Vagina (tissue), 2 donors: Measurements from ENCODE around the gene RAMACL. TPM values are rescaled to one million over a fixed set of nuclear protein-coding genes. Genes with fewer than 3 reads are reported as not detected.

Experiments
- DNase-seq, 2 donors: peaks; one replicate each; pipeline ENCODE4 v3.0.0-alpha.2; 2017; ENCODE audit errors: extremely low spot score in 2 of 2
- H3K27ac ChIP-seq: fragments of 200-600 bp; sonication (generic); one replicate; pipeline ENCODE4 v1.5.1; 2019
- H3K27me3 ChIP-seq: fragments of 200-600 bp; sonication (generic); one replicate; pipeline ENCODE4 v1.5.1; 2019
- H3K36me3 ChIP-seq, 2 donors: fragments of 200-600 bp; sonication (generic); one replicate each; pipeline ENCODE4 v1.5.1; 2017 to 2019
- H3K4me1 ChIP-seq: fragments of 200-600 bp; sonication (generic); one replicate; pipeline ENCODE4 v1.5.1; 2019
- H3K4me3 ChIP-seq, 2 donors: fragments of 200-600 bp; sonication (generic); 1 replicate in 1 of 2; 2 replicates in 1 of 2; pipeline ENCODE4 v1.5.1; 2016 to 2019
- H3K9me3 ChIP-seq: fragments of 200-600 bp; sonication (generic); one replicate; pipeline ENCODE4 v1.5.1; 2019
- CTCF ChIP-seq, 3 experiments: fragments of 450-650 bp in 2 of 3; fragments of 200-600 bp in 1 of 3; sonication (generic) in 1 of 3; IDR thresholded peaks; one replicate each; pipeline ENCODE4 v1.5.1; 2017 to 2019; ENCODE audit warnings: antibody characterized with exemption in 3 of 3, mild to moderate bottlenecking in 2 of 3, moderate library complexity in 2 of 3
- POLR2A ChIP-seq, 2 donors: fragments of 450-650 bp; IDR thresholded peaks; one replicate each; pipeline ENCODE4 v1.6.1; 2017; ENCODE audit warnings: antibody characterized with exemption in 2 of 2, mild to moderate bottlenecking in 2 of 2, moderate library complexity in 2 of 2
- POLR2AphosphoS5 ChIP-seq, 2 donors: sonication (generic); formaldehyde crosslinking; IDR thresholded peaks; one replicate each; pipeline ENCODE4 v1.9.0; 2017; ENCODE audit warnings: antibody characterized with exemption in 2 of 2, mild to moderate bottlenecking in 2 of 2, low read depth in 1 of 2; ENCODE audit not compliant: insufficient read depth in 1 of 2
- intact Hi-C: fragments of 100-400 bp; cut with DNase I; formaldehyde crosslinking; loops from one replicate; pipeline ENCODE4 v1.15.1; 2023
- total RNA-seq: library from RNA; depleted of rRNA; stranded (reverse); fragments of >200 nt; gene quantifications from one replicate; pipeline ENCODE4 v1.2.3, GENCODE V29; 2016

The RAMACL gene
- total RNA-seq, 1 donor from 2014 or later, result 2.2 TPM

DNA sequence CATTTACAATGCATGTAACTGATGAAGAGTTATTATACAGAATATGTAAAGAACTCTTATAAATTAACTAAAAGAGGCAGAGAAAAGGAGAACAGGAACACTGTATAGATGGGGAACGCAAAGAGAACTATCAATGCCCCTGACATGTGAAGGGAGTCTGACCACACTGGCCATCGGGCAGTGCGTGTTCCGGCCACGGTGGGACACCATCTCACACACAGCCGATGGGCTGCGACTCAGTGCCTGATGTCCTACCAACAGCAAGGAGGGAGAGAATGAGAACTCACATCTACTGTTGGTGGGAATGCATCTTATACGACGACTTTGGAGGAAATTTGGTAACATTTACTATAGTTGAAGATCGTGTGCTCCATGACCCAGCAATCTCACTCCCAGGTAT is 15.5 kb upstream of the RAMACL start:
- intact Hi-C loops, result no loop called here
- Histone ChIP-seq H3K4me3 (no peak overlapping the region), H3K36me3 (no peaks in the 10 kb centered on the region), H3K27ac (no peak overlapping the region), H3K27me3 (no peaks in the 10 kb centered on the region), H3K4me1 (peaks cover 19% of the 10 kb centered on the region), H3K9me3 (no peaks in the 10 kb centered on the region)
- DNase-seq, result no peak
- no peak for TF ChIP-seq POLR2A (IDR thresholded peaks at IDR 0.05)
- TF ChIP-seq POLR2AphosphoS5 (IDR thresholded peaks at IDR 0.05; ENCODE audit: insufficient read depth in 1 of 2, low read depth in 1 of 2), result no peak
- TF ChIP-seq CTCF (IDR thresholded peaks at IDR 0.05), result no peak

DNA sequence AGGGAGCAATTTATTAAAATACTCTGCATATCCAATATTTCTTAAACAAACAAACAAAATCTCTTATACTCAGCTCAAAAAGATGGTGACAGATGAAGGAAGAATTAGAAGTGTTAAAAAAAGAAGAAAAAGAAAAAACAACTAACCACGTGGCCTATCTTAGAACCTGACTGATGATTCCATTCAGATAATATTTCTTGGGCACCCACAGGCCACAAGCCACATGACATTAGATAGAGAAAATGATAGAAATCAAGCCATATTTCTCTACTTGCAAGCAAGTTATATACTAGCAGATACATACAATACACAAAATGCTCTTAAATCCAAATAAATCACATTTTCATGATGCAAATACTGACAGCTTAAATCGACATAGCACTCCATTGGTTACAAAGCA is 14.5 kb upstream of the RAMACL start:
- intact Hi-C loops, result no loop called here
- Histone ChIP-seq H3K27ac (no peak overlapping the region), H3K9me3 (no peaks in the 10 kb centered on the region), H3K27me3 (no peaks in the 10 kb centered on the region), H3K4me3 (no peak overlapping the region), H3K4me1 (peaks cover 25% of the 10 kb centered on the region), H3K36me3 (no peaks in the 10 kb centered on the region)
- no peak for DNase-seq
- TF ChIP-seq POLR2A (IDR thresholded peaks at IDR 0.05), result no peak
- TF ChIP-seq POLR2AphosphoS5 (IDR thresholded peaks at IDR 0.05; ENCODE audit: insufficient read depth in 1 of 2, low read depth in 1 of 2), result no peak
- no peak for TF ChIP-seq CTCF (IDR thresholded peaks at IDR 0.05)

GRCh38 chr6:166599205-166599604 is 12.7 kb upstream of the RAMACL start:
- Histone ChIP-seq H3K4me1 (peaks cover 33% of the 10 kb centered on the region), H3K36me3 (no peaks in the 10 kb centered on the region), H3K27me3 (no peaks in the 10 kb centered on the region), H3K27ac (peak overlapping the region; percentile 87), H3K9me3 (no peaks in the 10 kb centered on the region), H3K4me3 (no peak overlapping the region)
- TF ChIP-seq CTCF (IDR thresholded peaks at IDR 0.05), result no peak
- no peak for TF ChIP-seq POLR2AphosphoS5 (IDR thresholded peaks at IDR 0.05; ENCODE audit: insufficient read depth in 1 of 2, low read depth in 1 of 2)
- no peak for TF ChIP-seq POLR2A (IDR thresholded peaks at IDR 0.05)
- DNase-seq, result no peak
- intact Hi-C loops, result no loop called here

- H3K27ac ChIP-seq, result peak overlapping the region; percentile 87
- intact Hi-C loops, result no loop called here
- H3K9me3 ChIP-seq, result no peaks in the 10 kb centered on the region
- DNase-seq, result no peak
- no peaks in the 10 kb centered on the region for H3K36me3 ChIP-seq
- peaks cover 33% of the 10 kb centered on the region for H3K4me1 ChIP-seq
- H3K27me3 ChIP-seq, result no peaks in the 10 kb centered on the region
- TF ChIP-seq POLR2AphosphoS5 (IDR thresholded peaks at IDR 0.05; ENCODE audit: insufficient read depth in 1 of 2, low read depth in 1 of 2), result peak; percentile 23 to 84
- no peak for TF ChIP-seq POLR2A (IDR thresholded peaks at IDR 0.05)
- no peak for TF ChIP-seq CTCF (IDR thresholded peaks at IDR 0.05)
- H3K4me3 ChIP-seq, result no peak overlapping the region
Measured at GRCh38 chr6:166598441-166599138, 12.1 kb upstream of the RAMACL start.

GRCh38 chr6:166597711-166598440 is 11.4 kb upstream of the RAMACL start:
- H3K36me3 ChIP-seq, result no peaks in the 10 kb centered on the region
- intact Hi-C loops, result no loop called here
- H3K4me1 ChIP-seq, result peaks cover 33% of the 10 kb centered on the region
- TF ChIP-seq CTCF (IDR thresholded peaks at IDR 0.05), result no peak
- no peak for TF ChIP-seq POLR2AphosphoS5 (IDR thresholded peaks at IDR 0.05; ENCODE audit: insufficient read depth in 1 of 2, low read depth in 1 of 2)
- no peak for TF ChIP-seq POLR2A (IDR thresholded peaks at IDR 0.05)
- no peak for DNase-seq
- H3K9me3 ChIP-seq, result no peaks in the 10 kb centered on the region
- no peak overlapping the region for H3K4me3 ChIP-seq
- no peaks in the 10 kb centered on the region for H3K27me3 ChIP-seq
- H3K27ac ChIP-seq, result peak overlapping the region; percentile 87
